Measurements from ENCODE around the gene TBKBP1. TPM values are rescaled to one million over a fixed set of nuclear protein-coding genes. Genes with fewer than 3 reads are reported as not detected.

The TBKBP1 gene
- total and polyA plus RNA-seq, 9 of the 15 experiments (the other 6 are each of a cell fraction or from before 2014, with no cell fraction given), result 0.03 to 15.6 (median 6.8) TPM

- no peak for TF ChIP-seq ZBTB8A (IDR thresholded peaks at IDR 0.05; ENCODE audit: partially characterized antibody)
- TF ChIP-seq ZFPM2 (CRISPR knock-in tag; IDR thresholded peaks at IDR 0.05), result no peak
- TF ChIP-seq HES1 (IDR thresholded peaks at IDR 0.05; ENCODE audit: low read depth), result no peak
- TF ChIP-seq ZFP1 (CRISPR knock-in tag; IDR thresholded peaks at IDR 0.05), result no peak
- no peak for TF ChIP-seq ZNF121 (CRISPR knock-in tag; conservative IDR thresholded peaks at IDR 0.05)
- TF ChIP-seq HMGN3 (IDR thresholded peaks at IDR 0.05; ENCODE audit: borderline replicate concordance, extremely low read depth, insufficient read length, low read depth, low read length), result peak; percentile 1
- no peak for TF ChIP-seq CBX8 (IDR thresholded peaks at IDR 0.05; ENCODE audit: borderline replicate concordance, extremely low read depth, low read depth, low read length, poor library complexity, severe bottlenecking)
- TF ChIP-seq ATF1 (CRISPR knock-in tag; IDR thresholded peaks at IDR 0.05), result no peak
- peak; percentile 30 for TF ChIP-seq ATF1 (tag; IDR thresholded peaks at IDR 0.05)
- TF ChIP-seq FIP1L1 (IDR thresholded peaks at IDR 0.05; ENCODE audit: low read depth, low read length, poor library complexity, severe bottlenecking), result no peak
- TF ChIP-seq NKRF (IDR thresholded peaks at IDR 0.05; ENCODE audit: borderline replicate concordance), result no peak
- no peak for TF ChIP-seq DIDO1 (tag; IDR thresholded peaks at IDR 0.05; ENCODE audit: low read depth)
- TF ChIP-seq NONO (IDR thresholded peaks at IDR 0.05; ENCODE audit: low read depth in 2 of 2, low read length in 1 of 2), result peak in 1 of 2 experiments; percentile 91; a peak in 2 of 4 replicates
- 0 out of 2 replicates have a peak, but pooled peaks have one; percentile 35 for TF ChIP-seq CBX1 (IDR thresholded peaks at IDR 0.05; ENCODE audit: low read depth)
- TF ChIP-seq FOXP1 (CRISPR knock-in tag; IDR thresholded peaks at IDR 0.05), result no peak; the same call in 1 of the 2 replicates
- no peak for TF ChIP-seq FOXA1 (IDR thresholded peaks at IDR 0.05; ENCODE audit: borderline replicate concordance)
- 0 out of 2 replicates have a peak, but pooled peaks have one; percentile 38 for TF ChIP-seq KLF6 (CRISPR knock-in tag; IDR thresholded peaks at IDR 0.05; ENCODE audit: borderline replicate concordance)
- no peak for TF ChIP-seq ZNF253 (CRISPR knock-in tag; conservative IDR thresholded peaks at IDR 0.05)
- TF ChIP-seq SREBF2 (CRISPR knock-in tag; IDR thresholded peaks at IDR 0.05), result no peak
- no peak for TF ChIP-seq CBX3 (IDR thresholded peaks at IDR 0.05; ENCODE audit: borderline replicate concordance in 1 of 2, low read length in 2 of 2)
- no peak for TF ChIP-seq DNMT1 (IDR thresholded peaks at IDR 0.05)
- peak; percentile 70 for TF ChIP-seq POLR2G (IDR thresholded peaks at IDR 0.05; ENCODE audit: low read depth, low read length)
- peak; percentile 91 for TF ChIP-seq POLR2AphosphoS5 (IDR thresholded peaks at IDR 0.05; ENCODE audit: control insufficient read depth, insufficient read depth, low read depth, low read length)
- TF ChIP-seq E2F3 (CRISPR knock-in tag; IDR thresholded peaks at IDR 0.05), result 0 out of 2 replicates have a peak, but pooled peaks have one; percentile 19
- TF ChIP-seq HNRNPK (IDR thresholded peaks at IDR 0.05; ENCODE audit: low read depth, low read length, poor library complexity, severe bottlenecking), result peak; percentile 99
- TF ChIP-seq POLR2A (conservative IDR thresholded peaks at IDR 0.05), result peak; percentile 68
- no peak for TF ChIP-seq TEAD1 (CRISPR knock-in tag; IDR thresholded peaks at IDR 0.05)
These were observed 43.9 kb upstream of the TBKBP1 start (continued) for GRCh38 chr17:47649972-47650524.
